ENCODE data around the gene GREM1.

GRCh38 chr15:32746116-32746857, 28.5 kb downstream of the GREM1 start:
- TF ChIP-seq POLR2A (IDR thresholded peaks at IDR 0.05; ENCODE audit: low read length) (no peak), GATA1 (IDR thresholded peaks at IDR 0.05; ENCODE audit: low read depth, low read length) (no peak)
